DOHH2 (cell line): ENCODE results near the gene ADK.

ENCODE experiments used
- EZH2phosphoT487 ChIP-seq: fragments of 200-600 bp; sonication (generic); IDR thresholded peaks from 2 replicates; pipeline ENCODE4 v1.6.1; 2017; ENCODE audit warnings: borderline replicate concordance, mild to moderate bottlenecking, antibody characterized with exemption, low read length, moderate library complexity, mixed read lengths
- TF ChIP-seq, protein P1 (sequence below): fragments of 200-600 bp; sonication (generic); IDR thresholded peaks from one replicate; pipeline ENCODE4 v1.5.1; 2014; ENCODE audit warnings: antibody characterized with exemption, mild to moderate bottlenecking, low read depth, low read length; ENCODE audit not compliant: poor library complexity, severe bottlenecking

DNA sequence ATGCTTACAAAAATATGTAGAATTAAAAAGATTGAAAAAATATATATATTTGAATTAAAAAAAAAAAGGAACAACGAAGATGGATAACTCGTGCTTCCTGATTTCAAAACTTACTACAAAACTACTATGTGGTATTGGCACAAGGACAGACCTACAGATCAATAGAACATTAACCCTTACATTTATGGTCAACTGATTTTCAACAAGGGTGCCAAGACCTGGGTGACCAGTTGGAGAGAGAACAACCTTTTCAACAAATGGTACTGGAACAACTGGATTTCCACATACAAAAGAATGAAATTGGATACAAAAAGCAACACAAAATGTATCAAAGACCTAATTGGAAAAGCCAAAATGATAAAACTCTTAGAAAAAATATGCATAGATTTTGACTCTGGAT is 10.5 kb upstream of the ADK start:
- TF ChIP-seq, protein P1, sequence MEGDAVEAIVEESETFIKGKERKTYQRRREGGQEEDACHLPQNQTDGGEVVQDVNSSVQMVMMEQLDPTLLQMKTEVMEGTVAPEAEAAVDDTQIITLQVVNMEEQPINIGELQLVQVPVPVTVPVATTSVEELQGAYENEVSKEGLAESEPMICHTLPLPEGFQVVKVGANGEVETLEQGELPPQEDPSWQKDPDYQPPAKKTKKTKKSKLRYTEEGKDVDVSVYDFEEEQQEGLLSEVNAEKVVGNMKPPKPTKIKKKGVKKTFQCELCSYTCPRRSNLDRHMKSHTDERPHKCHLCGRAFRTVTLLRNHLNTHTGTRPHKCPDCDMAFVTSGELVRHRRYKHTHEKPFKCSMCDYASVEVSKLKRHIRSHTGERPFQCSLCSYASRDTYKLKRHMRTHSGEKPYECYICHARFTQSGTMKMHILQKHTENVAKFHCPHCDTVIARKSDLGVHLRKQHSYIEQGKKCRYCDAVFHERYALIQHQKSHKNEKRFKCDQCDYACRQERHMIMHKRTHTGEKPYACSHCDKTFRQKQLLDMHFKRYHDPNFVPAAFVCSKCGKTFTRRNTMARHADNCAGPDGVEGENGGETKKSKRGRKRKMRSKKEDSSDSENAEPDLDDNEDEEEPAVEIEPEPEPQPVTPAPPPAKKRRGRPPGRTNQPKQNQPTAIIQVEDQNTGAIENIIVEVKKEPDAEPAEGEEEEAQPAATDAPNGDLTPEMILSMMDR, result no peak
- TF ChIP-seq EZH2phosphoT487, result no peak
